ENCODE data around the gene PIGS.
A peak's percentile ranks its signal among the peaks of the same experiment; 100 is the strongest.

The PIGS gene

GRCh38 chr17:28573521-28573920 is 2.2 kb upstream of the PIGS start:
- H3K36me3 ChIP-seq: peaks cover 29% of the 10 kb centered on the region
- DNase-seq: no peak
- H3K4me3 ChIP-seq (ENCODE audit: low read depth, low read length): no peak overlapping the region
- no peaks in the 10 kb centered on the region for H3K27me3 ChIP-seq (ENCODE audit: insufficient read depth, low read depth, severe bottlenecking)
- no peak overlapping the region for H3K27ac ChIP-seq
- TF ChIP-seq, protein P1, sequence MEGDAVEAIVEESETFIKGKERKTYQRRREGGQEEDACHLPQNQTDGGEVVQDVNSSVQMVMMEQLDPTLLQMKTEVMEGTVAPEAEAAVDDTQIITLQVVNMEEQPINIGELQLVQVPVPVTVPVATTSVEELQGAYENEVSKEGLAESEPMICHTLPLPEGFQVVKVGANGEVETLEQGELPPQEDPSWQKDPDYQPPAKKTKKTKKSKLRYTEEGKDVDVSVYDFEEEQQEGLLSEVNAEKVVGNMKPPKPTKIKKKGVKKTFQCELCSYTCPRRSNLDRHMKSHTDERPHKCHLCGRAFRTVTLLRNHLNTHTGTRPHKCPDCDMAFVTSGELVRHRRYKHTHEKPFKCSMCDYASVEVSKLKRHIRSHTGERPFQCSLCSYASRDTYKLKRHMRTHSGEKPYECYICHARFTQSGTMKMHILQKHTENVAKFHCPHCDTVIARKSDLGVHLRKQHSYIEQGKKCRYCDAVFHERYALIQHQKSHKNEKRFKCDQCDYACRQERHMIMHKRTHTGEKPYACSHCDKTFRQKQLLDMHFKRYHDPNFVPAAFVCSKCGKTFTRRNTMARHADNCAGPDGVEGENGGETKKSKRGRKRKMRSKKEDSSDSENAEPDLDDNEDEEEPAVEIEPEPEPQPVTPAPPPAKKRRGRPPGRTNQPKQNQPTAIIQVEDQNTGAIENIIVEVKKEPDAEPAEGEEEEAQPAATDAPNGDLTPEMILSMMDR (IDR thresholded peaks at IDR 0.05; ENCODE audit: low read depth, low read length): no peak
- no peaks in the 10 kb centered on the region for H3K9me3 ChIP-seq (ENCODE audit: severe bottlenecking)

GRCh38 chr17:28573040-28573380 is 1.7 kb upstream of the PIGS start:
- no peak for DNase-seq
- TF ChIP-seq, protein P1 (IDR thresholded peaks at IDR 0.05; ENCODE audit: low read depth, low read length): no peak
- no peak overlapping the region for H3K4me3 ChIP-seq (ENCODE audit: low read depth, low read length)
- H3K9me3 ChIP-seq (ENCODE audit: severe bottlenecking): no peaks in the 10 kb centered on the region
- H3K36me3 ChIP-seq: peaks cover 28% of the 10 kb centered on the region
- H3K27me3 ChIP-seq (ENCODE audit: insufficient read depth, low read depth, severe bottlenecking): no peaks in the 10 kb centered on the region
- no peak overlapping the region for H3K27ac ChIP-seq

DNA sequence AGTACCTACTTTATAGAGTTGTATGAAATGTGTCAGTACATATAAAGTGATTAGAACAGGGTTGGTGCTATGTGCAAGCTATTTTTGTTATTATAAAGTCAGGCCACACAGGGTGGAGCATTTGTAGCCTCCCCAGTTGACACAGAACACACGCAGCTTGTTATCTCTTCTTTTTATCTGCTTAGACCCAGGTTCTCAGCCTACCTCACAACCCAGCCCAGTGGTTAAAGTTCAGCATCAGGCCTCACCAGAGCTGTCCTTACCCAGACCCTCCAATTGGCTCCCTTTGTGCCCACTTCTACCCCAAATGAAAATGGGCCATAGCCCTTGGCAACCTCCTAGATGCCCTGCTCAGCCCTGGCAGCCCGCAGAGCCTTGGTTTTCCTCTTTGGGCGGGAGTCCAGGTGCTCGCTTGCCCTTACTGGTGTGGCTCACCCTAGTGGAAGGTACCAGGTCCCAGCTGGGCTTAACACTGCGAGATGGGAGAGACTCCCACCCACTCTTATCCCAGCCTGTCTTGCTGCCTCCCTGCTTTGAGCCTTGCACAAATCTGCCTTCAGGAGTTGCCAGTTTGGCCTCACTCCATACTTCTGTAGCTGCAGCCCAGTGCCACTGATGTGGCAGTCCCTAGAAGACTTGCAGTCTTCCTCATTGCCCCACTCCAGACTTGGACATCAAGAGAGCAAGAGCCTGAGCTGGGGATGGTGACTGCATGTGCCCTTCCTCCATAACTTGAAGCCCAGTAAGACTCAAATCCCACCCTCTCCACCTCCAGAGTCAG is 1.1 kb upstream of the PIGS start:
- Histone ChIP-seq H3K4me3 (ENCODE audit: low read depth, low read length) (peak overlapping the region; percentile 55; the same call in 1 of the 2 replicates), H3K36me3 (peaks cover 25% of the 10 kb centered on the region), H3K9me3 (ENCODE audit: severe bottlenecking) (no peaks in the 10 kb centered on the region), H3K27ac (no peak overlapping the region; the same call in 1 of the 2 replicates), H3K27me3 (ENCODE audit: insufficient read depth, low read depth, severe bottlenecking) (no peaks in the 10 kb centered on the region)
- TF ChIP-seq, protein P1 (IDR thresholded peaks at IDR 0.05; ENCODE audit: low read depth, low read length): 0 out of 2 replicates have a peak, but pooled peaks have one; percentile 3
- DNase-seq: no peak

DNA sequence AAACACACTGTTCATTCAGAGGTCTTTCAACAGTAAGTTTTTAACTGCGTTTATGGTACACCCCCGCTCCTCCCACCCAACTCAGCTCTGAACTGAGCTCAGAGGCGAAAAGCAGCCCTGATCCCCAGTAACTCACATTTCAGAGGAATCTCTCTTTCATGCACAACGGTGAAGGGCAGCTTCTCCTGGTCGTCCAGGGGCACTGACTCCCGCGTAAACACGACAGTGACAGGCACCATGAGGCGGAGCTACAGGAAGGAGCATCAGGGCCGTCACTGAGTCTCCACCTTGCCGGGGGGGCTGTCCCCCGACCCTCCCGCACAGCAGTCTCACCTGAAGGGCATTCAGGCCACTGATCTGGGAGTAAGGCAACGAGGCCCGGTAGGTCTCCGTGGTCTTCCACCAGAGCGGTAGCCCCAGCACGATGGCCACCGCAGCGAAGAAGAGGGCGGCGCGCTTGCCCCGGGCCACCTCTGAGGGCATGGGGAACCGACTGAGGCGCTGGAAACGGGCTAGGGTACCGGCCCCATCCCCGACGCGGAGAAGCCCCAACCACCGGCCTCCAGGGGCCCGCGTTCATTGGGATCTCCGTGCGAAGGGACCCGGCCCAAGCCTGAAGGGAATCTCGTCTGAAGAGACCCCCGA is 486 bp downstream of the PIGS start:
- no peaks in the 10 kb centered on the region for H3K27me3 ChIP-seq (ENCODE audit: insufficient read depth, low read depth, severe bottlenecking)
- TF ChIP-seq, protein P1 (IDR thresholded peaks at IDR 0.05; ENCODE audit: low read depth, low read length): no peak
- peak; percentile 68 for DNase-seq
- H3K4me3 ChIP-seq (ENCODE audit: low read depth, low read length): peak overlapping the region; percentile 55
- peak overlapping the region; percentile 80 for H3K27ac ChIP-seq
- no peaks in the 10 kb centered on the region for H3K9me3 ChIP-seq (ENCODE audit: severe bottlenecking)
- H3K36me3 ChIP-seq: peaks cover 20% of the 10 kb centered on the region

DNA sequence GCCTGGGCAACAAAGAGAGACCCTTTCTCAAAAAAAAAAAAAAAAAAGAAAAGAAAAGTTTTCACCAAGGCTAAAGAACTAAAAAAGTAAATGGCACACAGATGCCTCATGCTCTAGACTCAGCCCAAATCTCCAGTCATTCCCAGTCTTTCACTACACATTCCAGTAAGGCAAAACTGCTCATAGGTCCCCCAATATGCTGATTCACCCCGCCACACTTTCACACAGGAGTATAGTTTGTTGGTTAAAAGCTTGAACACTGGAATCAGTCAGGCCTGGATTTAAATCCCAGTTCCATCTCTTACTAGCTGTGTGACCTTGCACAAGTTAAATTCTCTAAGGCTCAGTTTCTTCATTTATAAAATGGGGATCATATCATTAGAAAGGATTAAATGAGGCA is 1.9 kb downstream of the PIGS start:
- no peak for DNase-seq
- no peak overlapping the region for H3K27ac ChIP-seq

More for the DNA sequence above, 1.9 kb downstream of the PIGS start:
- Histone ChIP-seq H3K27me3 (ENCODE audit: insufficient read depth, low read depth, severe bottlenecking) (no peaks in the 10 kb centered on the region), H3K36me3 (peaks cover 19% of the 10 kb centered on the region; the same call in 1 of the 2 replicates), H3K4me3 (ENCODE audit: low read depth, low read length) (no peak overlapping the region), H3K9me3 (ENCODE audit: severe bottlenecking) (no peaks in the 10 kb centered on the region)
- TF ChIP-seq, protein P1 (IDR thresholded peaks at IDR 0.05; ENCODE audit: low read depth, low read length): no peak
